ENCODE results near the gene WWC1.

WWC1 gene

GRCh38 chr5:168301593-168302390, 10.3 kb downstream of the WWC1 start:
- TF ChIP-seq CTCF (IDR thresholded peaks at IDR 0.05; ENCODE audit: low read depth, low read length, missing control alignments) = no peak
- DNase-seq (ENCODE audit: low read depth) = no peak
- H3K4me3 ChIP-seq (ENCODE audit: low read depth, low read length) = no peak overlapping the region

GRCh38 chr5:168302785-168303184, 11.3 kb downstream of the WWC1 start:
- TF ChIP-seq CTCF (IDR thresholded peaks at IDR 0.05; ENCODE audit: low read depth, low read length, missing control alignments) = no peak
- H3K4me3 ChIP-seq (ENCODE audit: low read depth, low read length) = no peak overlapping the region
- DNase-seq (ENCODE audit: low read depth) = no peak

DNA sequence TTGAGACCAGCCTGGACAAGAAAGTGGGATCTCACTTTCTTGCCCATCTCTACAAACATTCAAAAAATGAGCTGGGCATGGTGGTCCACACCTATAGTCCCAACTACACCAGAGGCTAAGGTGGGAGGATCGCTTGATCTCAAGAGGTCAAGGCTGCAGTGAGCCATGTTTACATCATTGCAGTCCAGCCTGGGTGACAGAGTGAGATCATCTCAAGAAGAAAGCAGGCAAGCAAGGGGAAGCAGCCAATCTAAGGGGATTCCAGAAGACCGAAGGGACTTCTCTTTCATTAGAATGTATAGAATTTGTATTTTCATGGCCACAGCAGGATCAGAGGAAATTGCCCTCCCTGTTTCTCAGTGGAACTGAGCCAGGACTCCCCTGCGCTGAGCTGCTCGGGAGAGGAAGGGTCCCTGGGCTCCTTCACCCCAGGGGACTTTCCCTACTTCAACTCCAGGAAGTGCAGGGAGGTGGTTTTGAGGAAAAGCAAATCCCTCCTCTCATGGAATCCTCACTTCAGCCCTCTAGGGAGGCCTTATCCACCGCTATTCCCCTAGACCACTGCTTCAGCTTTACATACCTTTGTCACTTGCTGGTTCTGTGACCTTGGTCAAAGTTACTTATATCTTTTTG, 12.1 kb downstream of the WWC1 start:
- no peak overlapping the region for H3K4me3 ChIP-seq (ENCODE audit: low read depth, low read length)
- no peak for DNase-seq (ENCODE audit: low read depth)
- no peak for TF ChIP-seq CTCF (IDR thresholded peaks at IDR 0.05; ENCODE audit: low read depth, low read length, missing control alignments)

DNA sequence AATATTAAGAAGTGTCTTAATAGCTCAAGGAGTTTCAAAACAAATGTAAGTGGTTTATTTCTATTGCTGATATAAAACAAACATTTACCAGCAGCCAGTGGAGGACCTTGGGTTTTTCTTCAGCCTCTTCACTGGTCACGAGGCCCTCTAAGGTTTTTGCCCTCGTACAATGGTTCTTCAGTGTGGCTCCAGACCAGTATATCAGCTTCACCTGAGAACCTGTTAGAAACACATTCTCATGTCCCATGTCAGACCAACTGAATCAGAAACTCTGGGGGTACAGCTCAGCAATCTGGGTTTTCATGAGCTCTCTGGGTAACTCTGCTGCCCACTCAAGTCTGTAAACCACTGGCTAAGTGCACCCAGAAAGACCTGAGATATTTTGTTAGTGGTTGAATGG, 12.9 kb downstream of the WWC1 start:
- no peak for TF ChIP-seq CTCF (IDR thresholded peaks at IDR 0.05; ENCODE audit: low read depth, low read length, missing control alignments)
- no peak for DNase-seq (ENCODE audit: low read depth)
- H3K4me3 ChIP-seq (ENCODE audit: low read depth, low read length) = no peak overlapping the region

GRCh38 chr5:168305281-168305680, 13.8 kb downstream of the WWC1 start:
- no peak overlapping the region for H3K4me3 ChIP-seq (ENCODE audit: low read depth, low read length)
- DNase-seq (ENCODE audit: low read depth) = no peak
- no peak for TF ChIP-seq CTCF (IDR thresholded peaks at IDR 0.05; ENCODE audit: low read depth, low read length, missing control alignments)

- no peak for DNase-seq (ENCODE audit: low read depth)
- H3K4me3 ChIP-seq (ENCODE audit: low read depth, low read length) = no peak overlapping the region
- no peak for TF ChIP-seq CTCF (IDR thresholded peaks at IDR 0.05; ENCODE audit: low read depth, low read length, missing control alignments)
These were observed 15.6 kb downstream of the WWC1 start for GRCh38 chr5:168307022-168307421.

Measured in GM12864 (cell line).